Astrocyte (in vitro differentiated cells and primary cell): ENCODE results near the gene LYST.

Experiments
- EZH2 ChIP-seq: IDR thresholded peaks from 2 replicates; pipeline ENCODE4 v1.6.1; 2012; ENCODE audit warnings: mild to moderate bottlenecking, low read length, inconsistent platforms; ENCODE audit not compliant: insufficient read depth
- TF ChIP-seq, protein P1 (sequence below): IDR thresholded peaks from 2 replicates; pipeline ENCODE4 v1.5.1; 2011; ENCODE audit warnings: low read depth, mild to moderate bottlenecking, inconsistent platforms, low read length, moderate library complexity; ENCODE audit not compliant: insufficient read depth

GRCh38 chr1:235863699-235864093 lies 3.0 kb downstream of the LYST start:
- TF ChIP-seq, protein P1, sequence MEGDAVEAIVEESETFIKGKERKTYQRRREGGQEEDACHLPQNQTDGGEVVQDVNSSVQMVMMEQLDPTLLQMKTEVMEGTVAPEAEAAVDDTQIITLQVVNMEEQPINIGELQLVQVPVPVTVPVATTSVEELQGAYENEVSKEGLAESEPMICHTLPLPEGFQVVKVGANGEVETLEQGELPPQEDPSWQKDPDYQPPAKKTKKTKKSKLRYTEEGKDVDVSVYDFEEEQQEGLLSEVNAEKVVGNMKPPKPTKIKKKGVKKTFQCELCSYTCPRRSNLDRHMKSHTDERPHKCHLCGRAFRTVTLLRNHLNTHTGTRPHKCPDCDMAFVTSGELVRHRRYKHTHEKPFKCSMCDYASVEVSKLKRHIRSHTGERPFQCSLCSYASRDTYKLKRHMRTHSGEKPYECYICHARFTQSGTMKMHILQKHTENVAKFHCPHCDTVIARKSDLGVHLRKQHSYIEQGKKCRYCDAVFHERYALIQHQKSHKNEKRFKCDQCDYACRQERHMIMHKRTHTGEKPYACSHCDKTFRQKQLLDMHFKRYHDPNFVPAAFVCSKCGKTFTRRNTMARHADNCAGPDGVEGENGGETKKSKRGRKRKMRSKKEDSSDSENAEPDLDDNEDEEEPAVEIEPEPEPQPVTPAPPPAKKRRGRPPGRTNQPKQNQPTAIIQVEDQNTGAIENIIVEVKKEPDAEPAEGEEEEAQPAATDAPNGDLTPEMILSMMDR, result no peak
- no peak for TF ChIP-seq EZH2
